GM19351 (cell line): ENCODE measurements around the gene DIAPH3.

ENCODE experiments used
- ATAC-seq: cut with Tn5 transposase; IDR thresholded peaks from one replicate; pipeline ENCODE4 v1.9.1; 2021; ENCODE audit warnings: mild to moderate bottlenecking, moderate library complexity; ENCODE audit not compliant: unreplicated experiment

DIAPH3 gene

GRCh38 chr13:59793107-59793506 is 370.6 kb downstream of the DIAPH3 start:
- ATAC-seq = no peak

DNA sequence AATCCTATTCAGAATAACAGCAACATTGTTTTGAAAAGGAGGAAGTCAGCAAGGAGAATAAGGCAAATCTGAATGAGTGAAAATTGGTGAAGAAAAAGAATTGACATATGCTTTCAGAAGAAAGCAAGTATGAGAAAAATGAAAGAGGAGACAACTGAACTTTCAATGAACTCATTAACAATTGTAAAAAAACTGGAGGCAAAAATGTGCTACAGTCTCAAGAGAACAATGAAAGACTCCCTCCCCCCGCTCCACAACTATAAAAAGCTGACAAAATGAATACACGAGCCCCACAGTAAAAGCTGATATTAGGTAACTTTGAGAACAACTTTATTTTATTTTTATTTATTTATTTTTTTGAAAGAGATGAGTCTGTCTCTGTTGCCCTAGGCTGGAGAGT is 373.1 kb downstream of the DIAPH3 start:
- no peak for ATAC-seq

DNA sequence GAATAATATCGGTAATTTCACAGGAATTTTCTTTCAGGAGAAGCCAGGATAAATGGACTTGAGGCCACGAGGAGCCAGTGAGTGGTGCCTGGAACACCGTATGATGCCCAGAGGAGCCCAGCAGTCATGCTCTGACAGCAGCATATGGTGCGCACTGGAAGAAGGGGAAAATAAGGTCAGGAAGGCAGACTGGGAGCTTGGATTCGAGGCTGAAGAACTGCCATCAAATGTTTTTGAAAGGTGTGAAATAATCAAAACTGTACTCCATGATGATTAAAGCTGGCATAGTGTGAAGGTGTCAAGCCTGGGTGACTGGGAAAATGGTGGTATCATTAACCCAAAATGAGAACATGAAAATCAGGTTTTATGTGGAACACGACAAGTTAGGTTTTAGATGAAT is 374.2 kb downstream of the DIAPH3 start:
- no peak for ATAC-seq

- ATAC-seq = no peak
Observed at GRCh38 chr13:59787679-59788078, 376.0 kb downstream of the DIAPH3 start.

DNA sequence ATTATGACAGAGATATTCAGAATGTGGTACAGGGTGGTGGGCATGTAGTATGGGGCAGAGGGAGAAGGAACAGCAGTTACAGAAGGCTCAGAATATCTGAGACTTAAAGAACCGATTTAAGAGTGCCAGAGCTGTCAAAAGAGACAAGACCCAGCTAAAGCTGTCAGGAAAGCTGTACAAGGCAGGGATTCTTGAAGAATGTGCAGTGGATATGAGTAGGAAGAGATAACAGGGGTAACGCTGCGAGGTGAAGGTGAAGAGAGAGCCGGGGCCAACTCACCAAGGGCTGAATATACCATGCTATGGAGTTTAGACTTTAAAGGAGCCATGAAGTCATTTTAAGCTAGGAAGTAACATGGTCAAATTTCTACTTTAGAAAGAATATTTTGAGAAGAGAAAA is 381.0 kb downstream of the DIAPH3 start:
- no peak for ATAC-seq

DNA sequence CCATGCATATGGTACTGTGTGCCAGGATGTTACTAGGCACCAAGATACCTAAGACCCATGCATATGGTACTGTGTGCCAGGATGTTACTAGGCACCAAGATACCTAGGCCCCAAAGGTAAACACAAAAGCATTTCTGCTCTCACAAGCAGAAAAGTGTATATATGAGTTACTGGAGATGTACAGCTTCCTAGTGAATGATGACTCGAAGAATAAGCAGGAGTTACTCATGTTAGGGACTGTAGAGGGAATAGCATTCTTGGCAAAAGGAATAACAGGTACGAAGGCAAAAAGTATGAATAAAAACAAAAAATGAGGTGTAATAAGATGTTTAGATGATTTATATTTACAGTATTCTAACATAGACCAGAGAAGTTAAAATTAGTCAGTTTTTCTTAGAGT is 383.7 kb downstream of the DIAPH3 start:
- ATAC-seq = no peak

GRCh38 chr13:59776924-59777690 is 386.6 kb downstream of the DIAPH3 start:
- peak; percentile 83 for ATAC-seq

GRCh38 chr13:59774491-59774971 is 389.2 kb downstream of the DIAPH3 start:
- no peak for ATAC-seq

GRCh38 chr13:59771272-59771671 is 392.5 kb downstream of the DIAPH3 start:
- no peak for ATAC-seq

DNA sequence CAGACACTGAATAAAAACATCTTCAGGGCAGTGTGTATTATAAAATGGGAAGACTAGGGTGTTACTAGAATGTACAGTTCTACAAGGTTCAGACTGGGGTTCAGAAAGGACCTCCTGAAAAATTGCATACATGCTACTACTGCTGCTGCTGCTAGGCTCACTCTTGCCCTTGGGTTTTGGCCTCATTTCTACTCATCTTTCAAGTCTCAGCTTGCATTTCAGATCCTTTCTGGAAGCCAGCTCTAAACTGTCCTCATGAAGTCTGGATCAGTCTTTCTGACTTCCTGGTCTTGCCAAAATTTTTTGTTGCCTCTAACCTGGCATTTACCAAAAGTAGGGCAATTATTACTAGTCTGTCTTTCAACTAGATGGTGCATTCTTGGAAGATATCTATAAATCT is 393.3 kb downstream of the DIAPH3 start:
- no peak for ATAC-seq

DNA sequence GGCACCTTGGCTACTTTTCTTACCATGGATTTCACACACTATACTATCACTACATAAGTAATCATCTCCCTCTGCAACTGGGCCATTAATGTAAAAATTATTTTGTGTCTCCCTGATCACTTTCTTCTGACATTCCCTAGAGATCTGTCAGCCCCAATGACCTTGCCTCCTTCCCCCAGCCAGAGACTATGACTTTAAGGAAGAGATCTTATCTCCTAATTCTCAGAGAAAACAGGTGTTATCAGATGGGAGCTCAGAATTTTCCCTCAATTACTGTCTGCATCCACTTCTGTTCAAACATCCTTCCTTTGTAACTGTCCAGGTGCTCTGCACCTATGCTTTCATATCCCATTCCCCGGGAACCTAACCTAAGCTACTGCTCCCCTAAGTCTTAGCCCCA is 397.5 kb downstream of the DIAPH3 start:
- no peak for ATAC-seq

- peak; percentile 56 for ATAC-seq
Observed at GRCh38 chr13:59755632-59756290, 408.0 kb downstream of the DIAPH3 start.

DNA sequence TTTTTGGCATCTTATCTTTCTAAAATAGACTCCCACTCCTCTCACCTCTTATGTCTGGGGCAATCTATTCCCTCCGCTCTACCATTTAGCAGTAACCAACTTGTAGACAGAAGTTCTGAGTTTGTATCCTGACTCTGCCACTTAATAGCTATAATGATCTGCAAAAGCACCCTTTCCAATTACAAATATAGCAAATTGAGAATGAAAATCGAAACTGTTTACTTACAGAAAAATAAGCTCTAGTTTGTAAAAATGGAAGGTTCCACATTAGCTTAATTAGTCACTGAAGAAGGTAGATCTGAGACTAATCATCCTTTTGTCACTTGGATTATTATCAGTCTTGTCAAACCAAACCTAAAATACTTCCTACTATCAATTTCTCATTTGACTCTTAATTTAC is 409.3 kb downstream of the DIAPH3 start:
- ATAC-seq = peak; percentile 61

DNA sequence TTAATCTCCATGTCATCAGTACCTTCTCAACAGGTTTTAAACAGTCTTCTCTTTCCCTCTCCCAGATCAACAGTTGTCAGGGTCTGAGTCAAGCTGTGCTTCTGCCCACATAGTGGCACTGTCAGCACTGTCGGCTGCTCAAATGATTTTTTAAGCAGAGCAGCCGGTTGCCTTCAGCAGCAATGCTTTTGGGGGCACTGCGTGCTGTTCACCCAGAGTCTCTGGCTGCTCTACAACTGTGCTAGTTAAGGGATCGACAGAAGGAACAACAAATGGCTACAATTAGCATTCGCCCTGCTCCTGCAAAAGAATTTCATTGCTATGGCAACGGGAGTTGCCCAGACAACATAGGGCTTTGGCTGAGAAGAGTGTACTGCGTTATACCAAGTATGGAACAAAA is 412.9 kb downstream of the DIAPH3 start:
- ATAC-seq = no peak

- ATAC-seq = no peak
Observed at GRCh38 chr13:59748046-59748445, 415.7 kb downstream of the DIAPH3 start.

- peak; percentile 51 for ATAC-seq
Observed at GRCh38 chr13:59747529-59747928, 416.2 kb downstream of the DIAPH3 start.

DNA sequence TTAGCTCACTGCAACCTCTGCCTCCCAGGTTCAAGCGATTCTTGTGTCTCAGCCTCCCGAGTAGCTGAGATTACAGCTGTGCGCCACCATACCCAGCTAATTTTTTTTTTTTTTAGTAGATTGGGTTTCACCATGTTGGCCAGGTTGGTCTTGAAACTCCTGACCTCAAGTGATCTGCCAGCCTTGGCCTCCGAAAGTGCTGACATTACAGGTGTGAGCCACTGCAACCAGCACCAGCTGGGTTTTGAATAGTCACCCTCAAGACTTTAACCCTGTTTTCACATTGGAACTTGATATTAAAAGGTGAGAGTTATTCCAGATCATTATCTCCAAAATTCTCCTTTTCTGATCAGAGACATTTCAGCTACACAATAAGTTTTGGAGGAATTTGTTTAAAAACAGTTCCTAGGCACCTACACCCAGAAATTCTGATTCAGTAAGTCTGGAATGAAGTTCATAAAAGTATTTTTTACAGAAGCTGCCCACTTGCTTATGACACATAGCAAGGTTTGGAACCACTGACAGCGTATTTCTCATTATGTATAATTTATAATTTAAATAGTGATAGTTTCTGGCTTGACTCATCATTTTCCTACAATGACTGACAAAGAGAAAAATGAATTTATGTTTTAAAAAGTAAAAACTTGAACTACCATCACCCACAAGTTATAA is 417.3 kb downstream of the DIAPH3 start:
- ATAC-seq = no peak

GRCh38 chr13:59745392-59745788 is 418.3 kb downstream of the DIAPH3 start:
- no peak for ATAC-seq

- ATAC-seq = peak; percentile 37
Observed at GRCh38 chr13:59744747-59745391, 418.9 kb downstream of the DIAPH3 start.

GRCh38 chr13:59743195-59743594 is 420.5 kb downstream of the DIAPH3 start:
- no peak for ATAC-seq

DNA sequence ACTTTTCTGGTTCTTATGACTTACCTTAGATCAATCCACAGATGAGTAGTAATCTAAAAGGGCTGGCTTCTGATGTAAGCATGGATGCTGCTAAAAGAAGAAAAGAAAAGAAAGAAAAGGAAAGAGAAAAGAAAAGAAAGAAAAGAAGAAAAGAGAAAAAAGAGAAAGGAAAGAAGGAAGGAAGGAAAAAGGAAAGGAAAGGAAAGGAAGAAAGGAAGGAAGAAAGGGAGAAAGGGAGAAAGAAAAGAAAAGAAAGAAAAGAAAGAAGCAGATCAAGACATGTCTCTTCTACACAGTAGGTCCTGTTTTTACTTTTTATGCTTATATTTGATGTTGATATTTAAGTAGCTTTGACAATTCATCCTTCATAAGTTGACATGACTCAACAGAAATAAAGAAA is 421.3 kb downstream of the DIAPH3 start:
- ATAC-seq = no peak
